ENCODE measurements around the gene KSR2.

DNA sequence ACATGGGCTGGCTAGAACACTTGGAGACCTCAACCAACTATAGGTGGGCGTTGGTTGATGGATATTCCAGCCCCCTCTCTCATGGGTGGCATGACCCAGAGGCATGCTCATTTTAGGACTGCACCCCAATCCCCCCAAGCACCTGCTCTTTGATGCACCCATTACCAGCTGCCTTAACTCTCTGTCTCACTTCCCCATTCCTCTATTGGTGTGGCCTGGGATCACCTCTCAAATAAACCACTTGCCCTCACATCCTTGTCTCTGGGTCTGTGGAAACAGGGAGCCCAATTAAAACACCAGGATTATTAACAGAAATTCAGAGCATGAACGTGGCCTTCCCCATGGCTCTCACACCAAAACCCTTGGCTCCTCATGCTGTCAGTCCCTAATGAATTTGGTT, 405.1 kb downstream of the KSR2 start:
- TF ChIP-seq, protein P1, sequence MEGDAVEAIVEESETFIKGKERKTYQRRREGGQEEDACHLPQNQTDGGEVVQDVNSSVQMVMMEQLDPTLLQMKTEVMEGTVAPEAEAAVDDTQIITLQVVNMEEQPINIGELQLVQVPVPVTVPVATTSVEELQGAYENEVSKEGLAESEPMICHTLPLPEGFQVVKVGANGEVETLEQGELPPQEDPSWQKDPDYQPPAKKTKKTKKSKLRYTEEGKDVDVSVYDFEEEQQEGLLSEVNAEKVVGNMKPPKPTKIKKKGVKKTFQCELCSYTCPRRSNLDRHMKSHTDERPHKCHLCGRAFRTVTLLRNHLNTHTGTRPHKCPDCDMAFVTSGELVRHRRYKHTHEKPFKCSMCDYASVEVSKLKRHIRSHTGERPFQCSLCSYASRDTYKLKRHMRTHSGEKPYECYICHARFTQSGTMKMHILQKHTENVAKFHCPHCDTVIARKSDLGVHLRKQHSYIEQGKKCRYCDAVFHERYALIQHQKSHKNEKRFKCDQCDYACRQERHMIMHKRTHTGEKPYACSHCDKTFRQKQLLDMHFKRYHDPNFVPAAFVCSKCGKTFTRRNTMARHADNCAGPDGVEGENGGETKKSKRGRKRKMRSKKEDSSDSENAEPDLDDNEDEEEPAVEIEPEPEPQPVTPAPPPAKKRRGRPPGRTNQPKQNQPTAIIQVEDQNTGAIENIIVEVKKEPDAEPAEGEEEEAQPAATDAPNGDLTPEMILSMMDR (IDR thresholded peaks at IDR 0.05), result no peak
- TF ChIP-seq POLR2A (IDR thresholded peaks at IDR 0.05) (no peak), POLR2AphosphoS5 (IDR thresholded peaks at IDR 0.05) (no peak), EP300 (IDR thresholded peaks at IDR 0.05; ENCODE audit: low read depth) (no peak)
